OCI-LY7 (cell line): ENCODE results near the gene RCL1.

Experiments
- CTCF ChIP-seq: fragments of 200-600 bp; sonication (generic); conservative IDR thresholded peaks from 2 replicates; pipeline ENCODE4 v1.5.1; 2014; ENCODE audit warnings: mild to moderate bottlenecking, antibody characterized with exemption, low read length, moderate library complexity, mixed read lengths
- EZH2phosphoT487 ChIP-seq: fragments of 200-600 bp; sonication (generic); IDR thresholded peaks from 2 replicates; pipeline ENCODE4 v1.6.1; 2018; ENCODE audit warnings: low read depth, borderline replicate concordance, mild to moderate bottlenecking, mixed run types, antibody characterized with exemption, low read length, moderate library complexity, mixed read lengths

- no peak for TF ChIP-seq CTCF
- TF ChIP-seq EZH2phosphoT487 = no peak
Observed at GRCh38 chr9:4832786-4833579, 40.2 kb downstream of the RCL1 start.
